Activated naive CD4-positive, alpha-beta T cell (primary cell): ENCODE measurements around the gene RNASE11.
"Not testable (repeated sequence)": the region's sequence is repeated elsewhere in the genome, so short reads cannot be mapped to it uniquely, and the experiment has no call there.

ENCODE experiments used
- DNase-seq, 4 experiments: peaks; one replicate each; lab custom pipeline; 2025; lab: John Stamatoyannopoulos, UW

The RNASE11 gene

DNA sequence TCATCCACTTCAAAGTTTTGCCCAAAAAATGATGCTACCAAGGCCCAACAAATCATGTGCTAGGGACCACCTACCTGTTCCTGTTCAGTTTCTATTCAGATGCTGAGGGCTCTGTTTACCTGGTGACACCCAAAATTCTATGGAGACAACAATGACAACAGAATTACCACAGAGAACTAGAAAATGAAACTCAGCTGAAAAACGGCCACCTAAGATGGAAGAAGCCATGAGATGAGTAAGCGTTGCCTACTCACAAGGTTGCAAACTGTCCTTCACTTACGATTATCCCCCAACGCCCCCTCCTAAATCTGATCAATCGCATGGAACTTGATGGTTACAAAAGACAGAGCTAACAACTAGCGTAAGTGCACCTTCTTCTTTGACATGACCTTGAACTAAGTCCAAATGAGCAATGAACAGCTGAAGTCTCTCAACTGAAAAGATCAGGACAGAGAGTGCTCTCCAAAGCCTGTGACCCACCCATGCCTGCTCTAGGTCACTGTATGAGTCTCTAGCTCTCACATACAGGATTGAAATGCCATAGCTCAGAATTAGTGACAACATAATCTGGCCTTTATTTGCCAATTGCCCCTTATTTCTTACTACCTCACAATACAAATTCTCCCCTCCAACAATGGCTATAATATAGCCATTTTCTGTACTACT is at the start of gene RNASE11:
RNASE11 (minus strand) TSS at position 513 of the 666 bp plus-strand sequence.
- no peak for DNase-seq

DNA sequence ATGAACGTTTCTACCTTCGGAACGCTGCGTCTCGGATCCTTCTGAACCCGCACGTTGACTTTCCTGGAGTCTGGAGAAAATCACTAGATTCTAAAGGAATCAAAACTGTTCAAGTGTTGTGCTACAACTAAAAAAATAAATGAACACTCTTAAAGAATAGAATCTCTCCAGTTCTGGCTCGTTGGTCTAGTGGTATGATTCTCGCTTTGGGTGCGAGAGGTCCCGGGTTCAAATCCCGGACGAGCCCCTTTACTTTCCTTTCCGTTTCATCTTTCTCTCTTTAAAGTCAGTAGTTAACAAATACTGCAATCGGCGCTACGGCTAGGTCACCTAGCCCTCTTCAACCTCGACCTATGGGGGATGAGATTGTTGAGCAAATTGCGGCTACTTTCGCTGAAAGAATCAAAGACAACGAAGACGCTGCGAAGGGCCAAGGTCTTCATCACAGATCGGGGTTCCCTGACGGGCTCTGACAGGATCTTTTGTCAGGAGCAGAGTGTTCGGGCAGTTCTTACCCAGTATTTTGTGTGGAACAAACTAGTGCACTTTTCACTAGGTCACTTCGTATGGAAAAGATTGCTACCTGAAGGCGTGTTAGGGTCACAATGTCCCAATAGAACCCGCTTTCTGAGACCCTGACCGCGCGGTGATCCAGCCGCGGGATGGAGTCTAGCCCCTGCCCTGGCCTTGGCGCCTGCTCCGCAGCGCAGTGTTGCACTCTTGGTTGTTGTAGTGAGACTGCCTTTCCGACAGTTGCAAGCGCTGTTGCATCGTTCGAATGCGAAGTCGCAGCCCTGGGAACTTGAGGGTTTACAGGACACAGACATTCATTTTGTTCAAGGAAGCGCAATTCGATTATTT is 45.3 kb upstream of the RNASE11 start:
- DNase-seq: peak in 1 of 4 experiments; percentile 25

DNA sequence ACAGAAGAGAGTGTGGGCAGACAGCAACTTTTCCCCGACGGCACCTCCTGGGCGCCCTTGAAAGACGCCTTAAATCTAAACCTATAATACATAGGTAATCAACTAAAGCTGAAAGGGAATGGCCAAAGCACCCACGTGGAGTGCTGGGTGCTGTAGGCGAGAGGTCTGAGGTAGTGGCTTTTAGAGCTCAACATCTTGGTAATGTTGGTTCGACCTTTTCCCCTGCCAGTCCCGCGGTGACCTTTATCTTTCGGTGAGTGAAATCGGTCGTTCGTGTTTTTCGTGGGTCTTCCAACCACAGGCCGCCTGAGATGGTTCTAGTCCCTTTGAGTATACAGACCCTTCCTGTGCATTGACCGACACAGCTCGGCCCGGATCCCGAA is 44.6 kb upstream of the RNASE11 start:
- DNase-seq: no peak

DNA sequence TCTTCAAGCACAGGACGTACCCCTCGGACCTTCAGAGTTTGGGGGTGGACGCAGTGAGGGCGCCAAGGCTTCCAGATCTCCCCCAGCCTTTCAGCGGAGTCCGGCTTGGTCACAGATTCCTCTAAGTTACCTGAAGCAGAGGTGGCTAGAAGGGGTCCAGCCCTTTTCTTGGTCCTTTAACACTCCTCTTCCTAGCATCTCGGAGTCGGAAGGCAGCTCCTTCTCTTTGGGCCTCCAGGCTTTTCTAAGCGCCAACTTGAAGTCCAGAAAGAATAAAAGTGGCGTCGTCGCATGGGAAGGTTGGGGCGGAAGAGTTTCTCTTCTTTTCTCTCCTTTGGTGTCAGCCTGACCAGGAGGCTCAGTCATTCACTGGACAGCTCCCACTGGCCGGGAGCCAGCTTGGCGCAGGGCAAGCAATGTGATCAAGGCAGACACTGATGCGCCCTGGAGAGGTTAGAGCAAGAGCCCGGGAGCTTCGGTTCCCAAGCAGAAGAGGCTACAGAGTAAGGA is 44.1 kb upstream of the RNASE11 start:
- DNase-seq: no peak

DNA sequence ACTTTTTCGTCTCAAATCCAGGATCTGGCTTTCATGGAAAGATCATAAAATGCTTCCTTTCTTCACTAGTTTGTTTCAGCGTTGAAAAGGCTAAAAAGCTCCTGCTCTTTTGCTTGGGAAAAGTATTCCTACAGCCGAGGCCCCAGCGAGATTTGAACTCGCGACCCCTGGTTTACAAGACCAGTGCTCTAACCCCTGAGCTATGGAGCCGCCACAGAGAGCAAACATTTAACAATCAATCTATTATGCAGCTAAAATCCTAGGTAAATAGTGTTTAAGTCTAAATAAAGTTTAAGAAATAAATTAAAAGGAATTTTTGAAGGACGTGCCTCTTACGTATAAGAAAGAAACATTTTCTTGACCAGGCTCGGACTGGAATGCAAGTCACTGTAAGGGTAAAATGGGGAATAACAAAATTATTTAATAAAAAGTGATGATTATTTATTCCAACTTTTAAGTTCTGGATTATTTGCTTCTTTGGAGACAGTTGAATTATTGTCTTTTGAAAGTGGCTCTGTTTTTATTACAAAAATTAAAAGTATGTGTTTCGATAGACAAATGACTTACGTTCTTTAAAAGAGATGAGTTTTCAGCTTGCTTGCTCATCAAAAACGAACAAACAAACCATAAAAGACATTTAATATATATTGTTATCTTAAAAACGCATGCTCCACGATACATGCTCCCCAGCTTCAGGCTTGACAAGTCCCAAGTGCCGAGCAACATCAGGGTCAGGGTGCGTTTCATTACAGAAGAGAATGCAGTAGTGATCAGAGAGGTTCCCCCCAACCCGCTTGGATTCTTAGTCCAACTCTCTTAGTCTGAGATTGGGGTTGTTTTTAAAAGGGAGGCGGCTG is 43.5 kb upstream of the RNASE11 start:
- peak; percentile 15 to 24 (median 18) for DNase-seq

DNA sequence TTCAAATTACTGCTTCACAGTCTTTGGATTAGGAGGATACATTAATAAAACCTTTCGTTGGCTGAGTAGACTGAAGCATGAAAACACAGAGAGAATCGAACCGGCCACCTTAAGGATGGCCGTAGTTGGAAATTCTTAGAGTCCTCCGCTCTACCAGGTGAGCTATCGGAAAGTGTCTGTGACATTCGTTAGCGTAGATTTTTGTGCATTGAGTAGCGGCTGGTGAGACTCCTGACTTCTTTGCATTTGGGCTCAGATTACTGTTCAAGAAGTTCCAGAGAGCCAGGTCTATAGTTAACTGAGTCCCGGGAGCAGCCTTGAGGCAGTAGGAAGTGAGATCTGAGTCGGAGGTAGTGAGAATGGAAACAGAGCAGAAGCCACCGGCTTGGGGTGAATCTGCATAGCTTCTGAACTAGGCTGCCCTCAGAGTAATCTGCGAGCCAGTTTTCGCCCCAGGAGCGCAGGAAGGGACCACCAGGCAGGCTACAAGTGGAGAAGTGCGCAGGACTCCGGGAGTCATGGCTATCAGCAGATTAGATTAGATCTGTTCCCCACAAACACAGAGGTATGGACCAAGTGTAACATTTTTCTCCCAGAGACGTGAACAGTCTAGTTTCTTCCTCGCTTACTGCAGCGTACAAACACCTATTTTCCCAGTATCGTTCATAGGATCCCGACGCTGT is 42.7 kb upstream of the RNASE11 start:
- DNase-seq: no peak

DNA sequence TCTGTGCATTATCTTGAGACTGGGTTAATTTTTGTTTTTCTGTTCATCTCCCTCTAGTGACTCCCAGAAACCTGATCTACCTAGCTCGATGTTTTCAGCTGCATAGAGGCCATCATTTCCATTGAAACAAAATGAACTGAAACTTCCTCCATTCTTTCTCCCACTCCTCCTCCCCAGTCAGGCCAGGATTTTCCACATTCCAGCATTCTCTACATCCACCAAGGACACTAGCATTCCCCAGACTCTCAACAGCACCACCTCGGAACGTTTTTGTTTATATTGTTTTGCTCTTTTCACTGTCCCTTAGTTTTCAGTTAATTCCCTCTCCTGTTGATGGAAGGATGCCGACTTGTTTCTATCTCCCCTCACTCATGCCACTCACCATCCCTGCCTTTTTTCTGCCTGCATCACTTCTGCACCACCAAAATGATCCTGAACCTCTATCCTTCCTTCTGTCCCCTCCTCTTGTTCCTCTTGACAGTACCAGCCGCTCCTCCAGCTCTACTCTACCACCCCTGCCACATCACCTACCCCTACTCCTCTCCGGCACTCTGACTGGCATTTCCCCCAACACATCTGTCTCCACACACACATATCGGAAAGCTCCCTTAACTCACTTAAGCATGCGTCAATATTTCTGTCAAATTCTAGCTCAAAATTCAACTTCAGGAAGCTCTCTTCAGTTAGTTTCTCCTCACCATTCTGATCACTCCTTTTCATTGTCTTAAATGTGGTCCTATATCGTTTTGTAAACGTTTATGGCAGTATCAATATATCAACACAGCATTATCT is 40.5 kb upstream of the RNASE11 start:
- DNase-seq: no peak

DNA sequence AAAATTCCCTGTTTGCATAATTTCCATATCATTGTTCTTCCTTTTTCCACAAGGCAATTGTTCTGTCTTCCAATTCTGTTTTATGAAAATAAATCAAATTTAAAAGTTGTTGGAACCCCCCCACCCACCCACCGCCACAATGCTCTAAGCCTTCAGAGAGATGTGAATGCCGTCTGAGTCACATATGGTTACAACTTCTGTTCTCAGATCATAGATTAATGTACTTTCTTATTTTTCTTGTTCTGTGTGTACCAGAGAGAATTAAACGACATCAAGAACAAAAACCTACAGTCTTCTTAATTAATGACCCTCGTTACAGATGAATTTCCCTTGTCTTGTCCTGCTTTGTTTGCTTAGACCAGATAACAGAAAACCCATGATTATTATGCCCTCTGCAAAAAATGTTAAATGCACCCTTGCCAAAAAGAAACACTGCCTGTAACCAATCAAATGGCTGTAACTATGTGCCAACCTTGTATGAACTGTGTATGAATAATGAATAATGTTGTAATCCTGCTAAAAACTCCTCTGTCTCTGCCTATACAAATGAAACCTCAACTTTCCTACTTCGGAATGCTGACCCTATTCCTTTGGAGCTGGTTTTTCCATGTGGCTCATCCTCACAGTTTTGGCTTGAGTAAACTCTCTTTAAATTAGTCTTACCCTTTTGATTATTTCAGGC is 39.7 kb upstream of the RNASE11 start:
- no peak for DNase-seq

DNA sequence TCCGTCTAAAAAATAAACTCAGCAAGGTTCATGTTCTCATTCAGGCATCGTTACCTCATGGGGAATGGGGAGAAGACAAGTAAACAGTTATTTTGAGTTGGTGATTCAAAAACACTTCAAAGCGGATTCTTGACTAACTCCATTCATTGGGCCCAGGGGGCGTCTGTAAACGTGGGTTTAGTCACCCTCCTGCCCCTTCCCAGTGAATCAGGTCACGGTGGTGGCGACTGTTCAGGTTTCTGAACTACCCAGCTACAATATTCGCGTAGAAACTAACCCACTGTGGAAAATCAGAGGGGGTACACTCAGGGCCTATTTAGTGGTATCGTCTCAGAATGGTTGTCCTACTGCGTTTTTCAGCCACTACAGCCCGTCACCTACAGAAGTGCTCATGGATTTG is 38.5 kb upstream of the RNASE11 start:
- DNase-seq: no peak

DNA sequence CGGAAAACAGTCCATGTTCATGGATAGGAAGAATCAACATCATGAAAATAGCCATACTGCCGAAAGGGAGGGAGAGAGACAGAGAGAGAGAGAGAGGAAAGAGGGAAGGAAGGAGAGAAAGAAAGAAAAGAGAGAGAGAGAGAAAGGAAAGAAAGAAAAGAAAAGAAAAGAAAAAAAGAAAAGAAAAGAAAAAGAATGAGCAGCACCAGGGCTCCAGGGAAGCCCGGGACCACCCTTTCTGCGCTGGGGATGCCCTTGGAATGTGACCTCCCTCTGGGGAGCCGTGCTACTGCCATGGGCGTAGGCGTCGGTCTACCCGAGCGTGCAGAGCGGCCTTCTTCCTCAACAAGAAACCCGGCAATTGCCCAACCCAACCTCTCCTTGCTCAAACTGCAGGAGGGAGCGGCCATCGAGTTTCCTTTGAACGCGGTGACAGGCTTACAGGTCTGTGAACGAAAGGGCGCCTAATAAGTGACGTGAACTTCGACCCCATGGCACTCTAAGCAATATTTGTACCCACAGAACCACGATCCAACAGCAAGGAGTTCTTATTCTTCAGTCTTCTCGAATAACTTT is 36.8 kb upstream of the RNASE11 start:
- peak in 1 of 4 experiments; percentile 14 for DNase-seq

DNA sequence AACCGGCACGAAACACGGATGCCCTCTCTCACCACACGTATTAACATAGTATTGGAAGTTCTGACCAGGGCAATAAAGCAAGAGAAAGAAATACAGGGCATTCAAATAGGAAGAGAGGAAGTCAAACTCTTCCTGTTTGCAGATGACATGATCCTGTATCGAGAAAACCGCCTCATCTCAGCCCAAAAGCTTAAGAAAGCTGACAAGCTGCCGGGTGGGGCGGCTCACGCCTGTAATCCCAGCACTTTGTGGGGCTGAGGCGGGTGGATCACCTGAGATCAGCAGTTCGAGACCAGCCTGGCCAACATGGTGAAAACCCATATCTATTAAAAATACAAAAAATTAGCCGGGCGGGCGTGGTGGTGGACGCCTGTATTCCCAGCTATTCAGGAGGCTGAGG is 36.0 kb upstream of the RNASE11 start:
- DNase-seq: no peak

DNA sequence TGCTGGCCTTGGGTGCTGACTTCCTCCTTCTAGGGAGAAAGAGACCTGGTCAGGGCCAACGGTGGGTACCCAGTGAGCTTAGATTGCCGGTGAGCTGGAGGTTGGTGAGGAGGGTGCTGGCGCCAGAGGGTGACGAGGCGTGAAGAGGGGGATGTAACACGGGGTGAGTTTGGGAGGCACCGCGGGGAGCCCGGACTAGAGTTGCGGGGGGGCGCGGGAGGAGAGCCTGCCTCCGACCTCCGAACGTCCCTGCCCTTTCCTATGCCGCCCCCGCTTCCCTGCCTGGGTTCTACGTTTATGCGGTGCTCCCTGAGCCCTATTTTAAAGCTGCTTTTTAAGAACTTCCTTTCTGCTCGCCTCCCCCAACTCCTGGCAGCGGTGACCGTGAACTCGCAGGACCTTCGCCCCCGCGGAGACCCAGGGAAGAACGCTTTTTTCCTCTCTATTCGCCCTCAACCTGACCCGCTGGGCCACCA is 35.1 kb upstream of the RNASE11 start:
- DNase-seq: no peak

DNA sequence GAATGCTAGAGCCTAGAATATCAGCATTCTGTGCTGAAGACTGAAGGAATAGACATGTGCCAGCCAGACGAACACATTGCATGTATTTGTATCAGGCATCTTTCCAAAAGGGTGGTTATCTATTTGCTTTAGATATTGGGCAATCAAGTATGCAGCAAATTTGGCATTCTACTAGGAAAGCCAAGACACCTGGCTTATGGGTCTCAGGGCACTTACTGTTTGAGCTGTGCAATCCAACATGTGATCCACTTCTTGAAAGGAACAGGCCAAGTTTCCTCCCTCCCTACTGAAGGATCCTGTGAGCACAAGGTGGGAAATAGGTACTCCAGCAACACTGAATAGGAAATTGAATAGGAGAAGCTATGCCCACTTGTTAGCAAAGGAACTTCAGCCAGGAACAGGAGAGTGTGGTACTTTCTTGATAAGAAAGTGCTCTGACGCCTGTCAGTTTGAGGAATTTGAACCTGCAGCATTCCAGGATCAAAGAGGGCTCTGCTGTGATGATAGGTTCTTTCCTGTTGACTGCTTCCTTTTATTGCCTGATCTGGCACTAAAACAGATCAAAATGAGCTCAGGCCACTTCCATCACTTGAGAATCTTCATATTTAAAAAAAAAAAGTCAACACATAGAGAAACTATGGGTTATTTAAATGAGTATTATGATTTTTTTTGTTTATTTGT is 33.1 kb upstream of the RNASE11 start:
- DNase-seq: no peak

DNA sequence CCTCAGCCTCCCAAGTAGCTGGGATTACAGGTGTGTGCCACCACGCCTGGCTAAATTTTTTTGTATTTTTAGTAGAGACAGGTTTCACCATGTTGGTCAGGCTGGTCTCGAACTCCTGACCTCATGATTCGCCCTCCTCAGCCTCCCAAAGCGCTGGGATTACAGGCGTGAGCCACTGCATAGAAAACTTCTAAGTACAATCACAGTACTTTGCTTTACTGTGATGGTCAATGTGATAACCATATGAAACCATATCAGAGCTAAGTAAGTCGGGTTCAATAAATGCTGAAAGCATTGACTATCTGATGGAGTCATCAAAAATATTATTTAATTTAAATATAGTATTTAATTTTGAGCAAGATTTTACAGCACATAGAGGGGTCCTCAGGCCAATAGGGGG is 31.9 kb upstream of the RNASE11 start:
- not testable (repeated sequence) for DNase-seq

DNA sequence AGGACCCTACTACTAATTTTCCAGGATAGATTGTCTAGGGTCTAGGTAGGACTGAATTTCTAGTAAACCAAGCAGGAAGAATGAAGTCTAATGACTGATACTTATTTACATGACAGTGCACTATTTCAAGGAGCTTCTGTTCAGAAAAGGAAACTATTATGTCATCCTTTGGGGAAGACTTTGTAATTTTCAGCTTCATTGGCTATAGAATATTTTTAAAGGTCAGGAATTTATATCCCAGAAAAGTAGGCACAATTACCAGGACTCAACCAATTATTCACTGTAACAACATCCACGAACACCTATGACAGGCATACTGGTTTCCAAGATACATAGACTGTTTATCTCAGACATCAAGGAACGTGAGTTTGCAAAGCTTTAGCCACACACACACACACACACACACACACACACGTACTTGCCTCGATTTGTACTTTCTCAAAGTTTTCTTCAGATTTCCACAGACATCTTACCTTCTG is 30.5 kb upstream of the RNASE11 start:
- no peak for DNase-seq

DNA sequence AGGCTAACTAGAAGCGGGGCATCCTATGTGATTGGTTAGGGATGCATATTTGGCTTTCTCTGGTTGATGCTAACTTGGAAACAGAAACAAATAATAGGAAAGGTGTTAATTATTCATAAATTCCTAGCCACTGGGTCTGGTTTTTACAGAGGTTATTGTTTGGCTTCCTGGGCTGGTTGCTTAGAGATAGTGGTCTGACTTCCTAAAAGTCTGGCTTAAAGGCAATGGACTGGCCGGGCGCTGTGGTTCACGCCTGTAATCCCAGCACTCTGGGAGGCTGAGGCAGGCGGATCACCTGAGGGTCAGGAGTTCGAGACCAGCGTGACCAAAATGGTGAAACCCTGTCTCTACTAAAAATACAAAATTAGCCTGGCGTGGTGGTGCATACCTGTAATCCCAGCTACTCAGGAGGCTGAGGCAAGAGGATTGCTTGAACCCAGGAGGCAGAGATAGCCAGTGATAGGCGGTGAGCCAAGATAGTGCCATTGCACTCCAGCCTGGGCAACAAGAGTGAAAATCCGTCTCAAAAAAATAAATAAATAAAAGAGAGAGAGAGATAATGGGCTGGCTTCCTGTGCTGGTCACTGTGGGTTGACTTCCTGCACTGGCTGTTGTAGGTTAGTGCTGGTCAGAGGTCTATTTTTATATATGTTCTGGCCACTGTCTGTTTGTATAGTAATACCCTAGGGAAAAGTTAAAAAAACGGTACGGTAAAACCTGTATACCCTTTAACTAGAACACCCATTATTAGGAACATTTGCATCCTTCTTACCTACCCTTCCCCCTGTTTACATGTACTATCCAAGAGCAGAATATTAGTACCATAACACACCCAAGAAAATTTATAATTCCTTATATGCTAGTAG is 29.6 kb upstream of the RNASE11 start:
- DNase-seq: no peak

DNA sequence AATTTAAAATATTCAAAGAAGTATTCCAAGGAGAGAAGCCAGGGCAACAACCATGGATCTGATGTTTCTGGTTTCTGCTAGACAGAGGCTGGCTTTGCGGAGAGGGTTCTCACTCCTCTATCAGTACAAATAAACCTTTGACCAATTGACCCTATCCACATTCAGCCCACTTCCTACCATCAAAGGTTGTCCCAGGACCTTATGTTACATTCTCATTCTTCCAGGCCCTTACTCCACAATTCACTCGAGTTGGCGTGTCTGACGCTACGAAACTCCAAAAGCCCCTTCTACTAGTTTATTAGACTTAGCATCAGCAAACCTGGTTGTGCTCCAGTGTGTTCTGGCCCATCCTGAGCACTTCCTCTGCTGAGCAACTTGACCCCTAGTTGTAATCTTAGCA is 28.2 kb upstream of the RNASE11 start:
- DNase-seq: no peak
